ENCODE data around the gene GRN. TPM values are rescaled to one million over a fixed set of nuclear protein-coding genes. Genes with fewer than 3 reads are reported as not detected.
"Not testable (repeated sequence)": the region's sequence is repeated elsewhere in the genome, so short reads cannot be mapped to it uniquely, and the experiment has no call there.

GRN gene
- total RNA-seq, 4 donors from 2014 or later = 546 to 1,119 (median 694) TPM

- Histone ChIP-seq H3K9me3 (no peaks in the 10 kb centered on the region), H3K36me3 (no peaks in the 10 kb centered on the region), H3K4me3 (no peak overlapping the region), H3K27me3 (peaks cover 9% of the 10 kb centered on the region), H3K4me1 (peaks cover 0 to 13% (median 0%) of the 10 kb centered on the region in 4 donors), H3K27ac (no peak overlapping the region)
- in situ Hi-C loops (cut with MboI; ENCODE audit: low pct_ligation_motif_present in 1 of 4, low pct_unique_long_range_greater_than_20kb in 1 of 4, low sequenced_read_pairs in 3 of 4) (no loop called here), intact Hi-C loops (cut with DNase I; ENCODE audit: low total_unique reads) (no loop called here)
- WGBS, 2 donors (ENCODE audit: low coverage in 1 of 2) = 56 to 60% methylated on average over 1 to 5 of the region's 5 CpGs
- no peak for DNase-seq
- TF ChIP-seq EP300 (IDR thresholded peaks at IDR 0.05; ENCODE audit: low read depth) (no peak), POLR2AphosphoS5 (IDR thresholded peaks at IDR 0.05) (no peak), POLR2A (IDR thresholded peaks at IDR 0.05) (no peak)
- TF ChIP-seq, protein P1, sequence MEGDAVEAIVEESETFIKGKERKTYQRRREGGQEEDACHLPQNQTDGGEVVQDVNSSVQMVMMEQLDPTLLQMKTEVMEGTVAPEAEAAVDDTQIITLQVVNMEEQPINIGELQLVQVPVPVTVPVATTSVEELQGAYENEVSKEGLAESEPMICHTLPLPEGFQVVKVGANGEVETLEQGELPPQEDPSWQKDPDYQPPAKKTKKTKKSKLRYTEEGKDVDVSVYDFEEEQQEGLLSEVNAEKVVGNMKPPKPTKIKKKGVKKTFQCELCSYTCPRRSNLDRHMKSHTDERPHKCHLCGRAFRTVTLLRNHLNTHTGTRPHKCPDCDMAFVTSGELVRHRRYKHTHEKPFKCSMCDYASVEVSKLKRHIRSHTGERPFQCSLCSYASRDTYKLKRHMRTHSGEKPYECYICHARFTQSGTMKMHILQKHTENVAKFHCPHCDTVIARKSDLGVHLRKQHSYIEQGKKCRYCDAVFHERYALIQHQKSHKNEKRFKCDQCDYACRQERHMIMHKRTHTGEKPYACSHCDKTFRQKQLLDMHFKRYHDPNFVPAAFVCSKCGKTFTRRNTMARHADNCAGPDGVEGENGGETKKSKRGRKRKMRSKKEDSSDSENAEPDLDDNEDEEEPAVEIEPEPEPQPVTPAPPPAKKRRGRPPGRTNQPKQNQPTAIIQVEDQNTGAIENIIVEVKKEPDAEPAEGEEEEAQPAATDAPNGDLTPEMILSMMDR (IDR thresholded peaks at IDR 0.05) = no peak
Observed at GRCh38 chr17:44335968-44336367, 9.1 kb upstream of the GRN start.

- no peaks in the 10 kb centered on the region for H3K4me1 ChIP-seq
- no peaks in the 10 kb centered on the region for H3K9me3 ChIP-seq
- TF ChIP-seq POLR2AphosphoS5 (IDR thresholded peaks at IDR 0.05) = no peak
- no peak for TF ChIP-seq POLR2A (IDR thresholded peaks at IDR 0.05)
- TF ChIP-seq EP300 (IDR thresholded peaks at IDR 0.05; ENCODE audit: low read depth) = no peak
- TF ChIP-seq, protein P1 (IDR thresholded peaks at IDR 0.05) = no peak
- H3K27me3 ChIP-seq = peaks cover 9% of the 10 kb centered on the region
- no peak for DNase-seq
- no peak overlapping the region for H3K4me3 ChIP-seq
- in situ Hi-C loops (cut with MboI; ENCODE audit: low pct_ligation_motif_present in 1 of 4, low pct_unique_long_range_greater_than_20kb in 1 of 4, low sequenced_read_pairs in 3 of 4) (no loop called here), intact Hi-C loops (cut with DNase I; ENCODE audit: low total_unique reads) (no loop called here)
- 63% methylated on average over 6 of the region's 6 CpGs; no CpG with 5 or more reads in 1 of the 2 donors for WGBS, 2 donors (ENCODE audit: low coverage in 1 of 2)
- no peak overlapping the region for H3K27ac ChIP-seq
- H3K36me3 ChIP-seq = no peaks in the 10 kb centered on the region
Observed at GRCh38 chr17:44338702-44339101, 6.4 kb upstream of the GRN start.

DNA sequence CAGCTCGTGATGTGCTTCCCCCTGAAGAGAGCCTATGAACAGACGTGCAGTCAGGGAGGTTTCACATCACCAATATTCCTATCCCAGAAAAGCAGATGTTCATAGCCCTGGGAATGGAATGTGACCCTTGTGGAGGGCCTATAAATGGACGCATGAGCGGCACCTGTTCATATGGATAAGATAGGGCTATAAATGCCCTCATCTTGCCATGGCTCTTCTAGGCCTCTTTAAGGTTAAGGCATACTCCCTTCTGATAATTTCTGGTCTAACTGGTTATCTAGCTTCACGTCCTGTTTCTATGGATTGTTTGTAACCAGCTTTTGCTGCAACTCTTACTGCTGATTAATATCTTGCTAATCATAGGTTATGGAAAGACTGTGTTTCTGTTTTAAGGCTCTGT is 4.5 kb upstream of the GRN start:
- H3K27me3 ChIP-seq; H3K9me3 ChIP-seq; H3K27ac ChIP-seq; H3K36me3 ChIP-seq; in situ Hi-C loops (cut with MboI; ENCODE audit: low pct_ligation_motif_present in 1 of 4, low pct_unique_long_range_greater_than_20kb in 1 of 4, low sequenced_read_pairs in 3 of 4); H3K4me3 ChIP-seq; H3K4me1 ChIP-seq; DNase-seq; intact Hi-C loops (cut with DNase I; ENCODE audit: low total_unique reads): not testable (repeated sequence)
- 40 to 64% methylated on average over 1 to 5 of the region's 5 CpGs for WGBS, 2 donors (ENCODE audit: low coverage in 1 of 2)

GRCh38 chr17:44343510-44344209 is 1.4 kb upstream of the GRN start:
- H3K4me1 ChIP-seq = peaks cover 7 to 24% (median 18%) of the 10 kb centered on the region in 4 donors
- TF ChIP-seq EP300 (IDR thresholded peaks at IDR 0.05; ENCODE audit: low read depth) (no peak), POLR2A (IDR thresholded peaks at IDR 0.05) (no peak), POLR2AphosphoS5 (IDR thresholded peaks at IDR 0.05) (no peak)
- TF ChIP-seq, protein P1 (IDR thresholded peaks at IDR 0.05) = no peak
- no peak for DNase-seq
- H3K9me3 ChIP-seq = no peaks in the 10 kb centered on the region
- 77 to 86% methylated on average over 9 to 11 of the region's 11 CpGs for WGBS, 2 donors (ENCODE audit: low coverage in 1 of 2)
- H3K36me3 ChIP-seq = no peaks in the 10 kb centered on the region
- H3K27ac ChIP-seq = no peak overlapping the region
- in situ Hi-C loops (cut with MboI; ENCODE audit: low pct_ligation_motif_present in 1 of 4, low pct_unique_long_range_greater_than_20kb in 1 of 4, low sequenced_read_pairs in 3 of 4) = no loop called here
- intact Hi-C loops (cut with DNase I; ENCODE audit: low total_unique reads) = no loop called here
- H3K4me3 ChIP-seq = no peak overlapping the region
- peaks cover 4% of the 10 kb centered on the region for H3K27me3 ChIP-seq
